NCI-H1092 treated with DMSO at 0.1 percent for 48 hours (cell line): ENCODE results near the gene TEF.
"Not testable (repeated sequence)": the region's sequence is repeated elsewhere in the genome, so short reads cannot be mapped to it uniquely, and the experiment has no call there.

Source experiments
- DNase-seq: peaks from one replicate; lab custom pipeline; 2025; lab: John Stamatoyannopoulos, UW

Gene TEF

GRCh38 chr22:41429232-41429950, 47.6 kb downstream of the TEF start:
- DNase-seq, result no peak

GRCh38 chr22:41429951-41430332, 48.2 kb downstream of the TEF start:
- no peak for DNase-seq

DNA sequence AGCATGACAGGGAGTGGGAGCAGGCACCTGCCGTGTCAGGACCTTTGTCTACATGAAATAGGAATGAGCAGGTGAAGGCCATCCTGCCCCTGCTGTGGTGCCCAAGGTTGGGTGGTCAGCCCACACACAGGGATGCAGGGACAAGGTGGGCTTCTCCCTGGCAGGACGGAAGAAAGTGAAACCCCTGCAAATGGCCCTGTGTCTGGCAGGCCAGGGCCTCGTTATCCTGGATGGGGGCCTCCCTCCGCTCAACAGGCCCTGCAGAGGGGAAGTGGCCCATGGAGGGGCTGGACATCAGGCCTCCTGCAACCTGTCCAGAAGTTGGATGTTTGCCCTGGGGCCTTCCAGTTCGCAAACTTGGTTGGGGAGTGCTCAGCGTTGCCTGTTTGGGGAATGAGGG, 49.9 kb downstream of the TEF start:
- no peak for DNase-seq

GRCh38 chr22:41433480-41433879, 51.7 kb downstream of the TEF start:
- DNase-seq, result not testable (repeated sequence)

DNA sequence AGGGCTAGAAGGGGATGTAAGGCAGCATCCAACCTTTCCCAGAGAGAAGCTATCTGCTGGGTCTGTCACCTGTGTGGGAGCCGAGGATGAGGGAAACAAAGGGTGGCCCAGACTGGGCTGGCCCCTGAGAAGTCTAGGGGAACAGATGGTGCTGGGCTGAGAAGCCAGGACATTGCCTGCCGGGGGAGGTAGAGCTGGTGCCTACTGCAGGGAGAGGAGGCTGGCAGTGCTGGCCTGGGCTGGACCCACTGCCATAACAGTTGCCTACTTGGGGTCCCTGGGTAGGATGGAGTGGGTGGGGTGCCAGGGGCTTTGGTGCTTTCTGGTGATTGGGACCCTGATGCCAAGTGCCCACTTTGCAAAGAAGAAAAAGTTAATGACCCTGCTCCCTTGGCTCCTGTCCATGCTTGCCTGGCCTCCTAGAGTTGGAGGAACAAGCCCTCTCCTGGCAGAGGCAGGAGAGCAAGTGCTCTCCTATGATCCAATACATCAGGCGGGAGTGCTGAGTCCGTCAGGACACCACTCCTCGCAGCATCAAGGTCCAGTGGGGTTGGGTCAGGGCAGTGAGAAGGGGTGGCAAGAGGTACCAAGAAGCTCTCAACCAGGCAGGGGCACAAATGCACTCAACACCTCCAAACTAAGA, 52.7 kb downstream of the TEF start:
- not testable (repeated sequence) for DNase-seq

- DNase-seq, result no peak
Measured at GRCh38 chr22:41435560-41435959, 53.8 kb downstream of the TEF start.

- no peak for DNase-seq
Measured at GRCh38 chr22:41436322-41437113, 54.8 kb downstream of the TEF start.

DNA sequence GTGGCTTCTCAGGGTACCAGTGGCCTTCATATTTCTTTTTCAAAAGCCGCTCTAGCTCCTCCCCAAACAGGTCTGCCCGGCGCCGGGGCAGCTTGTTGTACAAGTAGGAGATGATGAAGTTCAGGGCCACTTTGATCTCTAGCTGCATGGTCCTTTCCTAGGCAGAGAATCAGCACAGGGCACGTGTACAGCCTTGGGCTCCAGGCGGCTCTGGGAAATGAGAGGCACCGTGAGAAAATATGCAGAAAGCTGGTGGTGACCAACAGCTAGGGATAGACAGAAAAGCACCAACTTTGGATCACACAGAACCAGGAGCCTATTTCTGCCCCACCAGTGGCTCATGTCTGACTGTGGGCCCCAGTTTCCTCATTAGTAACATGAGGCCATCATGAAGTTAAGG, 55.5 kb downstream of the TEF start:
- no peak for DNase-seq

GRCh38 chr22:41440511-41440910, 58.8 kb downstream of the TEF start:
- not testable (repeated sequence) for DNase-seq

- DNase-seq, result no peak
Measured at GRCh38 chr22:41442240-41442792, 60.6 kb downstream of the TEF start.

GRCh38 chr22:41444360-41445128, 62.8 kb downstream of the TEF start:
- peak; percentile 97 for DNase-seq

DNA sequence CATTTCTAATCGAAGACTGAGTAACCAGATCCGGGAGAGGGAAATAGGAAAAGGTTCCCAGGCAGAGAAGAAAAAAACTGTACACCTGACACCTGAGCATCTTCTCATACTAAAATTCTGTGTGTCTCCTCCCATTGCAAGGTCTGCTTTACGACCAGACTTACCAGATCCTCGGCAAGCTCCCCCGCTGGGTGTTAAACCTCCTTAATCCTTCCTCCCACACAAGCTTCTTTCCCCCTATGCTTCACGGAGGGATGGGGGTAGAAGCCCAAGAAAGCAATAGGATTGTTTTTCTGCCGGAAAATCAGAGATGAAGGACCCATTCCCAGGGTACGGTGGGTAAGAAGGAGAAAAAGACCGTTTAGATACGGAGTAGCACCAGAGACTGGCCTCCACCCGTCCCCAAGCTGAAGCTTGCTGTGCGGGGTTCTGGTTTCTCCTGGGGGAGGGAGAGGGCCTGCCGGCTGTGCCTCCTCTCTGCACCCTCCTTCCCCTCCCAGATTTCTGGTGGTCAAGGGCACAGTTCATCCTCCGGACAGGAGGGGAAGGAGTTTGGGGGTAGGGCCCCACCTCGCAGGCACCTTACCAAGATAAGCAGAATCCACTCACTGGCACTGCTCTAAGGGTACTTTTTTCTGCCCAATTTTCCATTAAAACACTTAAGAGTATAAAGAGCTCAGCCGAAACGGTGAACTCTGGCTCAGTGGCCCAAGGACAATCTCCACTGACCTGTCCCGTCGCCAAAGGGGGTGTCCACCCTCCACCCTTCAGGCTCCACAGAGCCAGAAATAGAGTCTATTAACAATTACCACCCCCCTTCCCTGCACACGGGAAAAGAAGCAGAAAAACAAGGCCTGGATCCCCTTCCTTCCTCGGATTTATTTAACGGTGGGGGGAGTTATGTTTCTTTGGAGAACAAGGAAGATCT, 63.7 kb downstream of the TEF start:
- peak; percentile 22 for DNase-seq

- DNase-seq, result no peak
Measured at GRCh38 chr22:41446057-41446501, 64.3 kb downstream of the TEF start.

- peak; percentile 90 for DNase-seq
Measured at GRCh38 chr22:41446639-41447434, 65.1 kb downstream of the TEF start, which contains the start of gene TOB2. TSS of gene TOB2 (minus strand) at chr22:41446801. CDS start at chr22:41437345, 9,456 bp downstream.

GRCh38 chr22:41447435-41448188, 65.9 kb downstream of the TEF start:
- peak; percentile 76 for DNase-seq

DNA sequence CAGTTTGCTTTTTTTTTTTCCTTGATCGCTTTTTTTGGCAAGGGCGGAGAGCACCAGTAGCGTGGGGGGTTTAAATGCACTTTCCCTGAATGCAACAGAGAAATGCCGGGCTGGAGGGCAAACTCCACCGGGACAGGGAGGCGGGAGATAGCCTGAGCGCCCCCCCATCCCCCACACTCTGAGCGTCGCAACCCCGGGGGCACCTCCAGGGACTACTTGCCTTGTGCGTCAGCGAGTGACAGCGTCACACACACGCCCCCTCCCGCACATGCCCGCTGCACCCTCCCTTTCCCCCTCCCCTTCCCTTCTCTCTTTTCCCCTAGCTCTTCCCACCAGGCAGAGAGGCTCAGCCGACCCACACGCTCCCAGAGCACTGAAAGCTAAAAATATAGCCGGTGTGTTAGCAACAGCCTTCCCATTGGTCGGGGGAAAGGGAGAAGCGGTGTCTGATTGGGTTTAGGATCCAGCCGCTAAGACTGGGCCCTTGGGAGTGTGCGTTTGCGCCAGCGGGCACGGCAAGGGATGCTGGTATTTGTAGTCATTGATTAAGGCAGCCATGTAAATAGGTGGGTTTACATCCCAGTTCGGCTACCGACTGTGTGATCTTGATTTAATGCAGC, 66.6 kb downstream of the TEF start:
- peak; percentile 99 for DNase-seq
